NCI-H446 treated with DMSO at 0.1 percent for 48 hours (cell line): Measurements from ENCODE around the gene ZNF337.
"Not testable (repeated sequence)": the region's sequence is repeated elsewhere in the genome, so short reads cannot be mapped to it uniquely, and the experiment has no call there.

Experiments used
- DNase-seq: peaks from one replicate; lab custom pipeline; 2025; lab: John Stamatoyannopoulos, UW

ZNF337 gene

DNA sequence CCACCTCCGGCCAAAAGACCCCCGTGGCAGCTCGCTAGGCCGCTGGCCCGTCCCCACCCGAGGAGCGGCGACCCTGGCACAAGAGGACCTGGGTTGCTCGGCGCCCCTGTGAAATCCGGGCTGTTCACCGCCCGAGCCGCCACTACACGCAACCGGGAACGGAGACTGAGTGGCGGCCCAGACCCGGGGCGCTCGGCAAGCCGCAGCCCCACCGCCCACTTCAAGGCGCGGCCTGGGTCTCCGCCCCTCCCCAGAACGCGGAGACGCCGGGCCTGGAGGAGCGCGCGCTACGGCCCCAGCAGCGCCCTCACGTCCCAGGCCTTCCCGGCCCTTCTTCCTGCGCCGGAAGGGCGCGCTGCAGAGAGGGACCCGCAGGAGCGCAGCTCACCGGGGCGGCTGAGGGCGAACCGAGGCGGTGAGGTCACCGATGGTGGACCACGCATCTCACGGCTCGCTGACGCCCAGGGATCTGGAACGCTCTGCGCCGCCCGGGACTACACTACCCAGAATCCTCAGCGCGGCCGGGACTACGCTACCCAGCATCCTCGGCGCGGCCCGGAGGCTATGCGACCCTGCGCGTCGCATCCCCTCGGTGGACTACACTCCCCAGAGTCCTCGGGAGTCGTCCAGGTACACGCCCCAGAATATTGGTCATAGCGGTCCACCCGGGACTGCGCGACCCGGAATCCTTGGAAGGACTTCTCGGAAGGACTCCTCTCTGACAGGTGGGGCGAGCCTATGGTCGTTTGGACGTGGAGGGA is at the start of gene ZNF337:
ZNF337 (minus strand) TSS at position 483 of the 761 bp plus-strand sequence. CDS start 10,436 bp downstream, outside the sequence.
- DNase-seq, result peak; percentile 91

DNA sequence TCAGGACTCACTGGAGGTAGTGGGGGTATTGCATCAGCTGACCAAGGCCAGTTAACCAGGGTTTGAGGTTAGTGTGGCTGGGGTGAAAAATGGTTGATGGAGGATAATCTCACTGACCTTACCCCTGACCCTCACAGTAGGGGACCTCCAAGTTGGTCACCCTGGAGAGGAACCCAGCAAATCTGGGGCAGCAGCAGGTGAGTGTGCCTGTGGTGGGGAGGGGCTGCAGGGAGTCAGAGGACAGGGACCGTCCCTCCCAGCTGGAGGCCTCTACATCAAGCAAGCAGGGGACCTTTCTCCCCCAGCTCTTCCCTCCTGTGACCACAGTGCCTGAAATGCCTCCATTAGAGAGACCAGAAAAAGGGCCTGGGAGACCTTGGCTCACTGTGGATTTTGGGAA is 49.1 kb upstream of the ZNF337 start:
- no peak for DNase-seq

DNA sequence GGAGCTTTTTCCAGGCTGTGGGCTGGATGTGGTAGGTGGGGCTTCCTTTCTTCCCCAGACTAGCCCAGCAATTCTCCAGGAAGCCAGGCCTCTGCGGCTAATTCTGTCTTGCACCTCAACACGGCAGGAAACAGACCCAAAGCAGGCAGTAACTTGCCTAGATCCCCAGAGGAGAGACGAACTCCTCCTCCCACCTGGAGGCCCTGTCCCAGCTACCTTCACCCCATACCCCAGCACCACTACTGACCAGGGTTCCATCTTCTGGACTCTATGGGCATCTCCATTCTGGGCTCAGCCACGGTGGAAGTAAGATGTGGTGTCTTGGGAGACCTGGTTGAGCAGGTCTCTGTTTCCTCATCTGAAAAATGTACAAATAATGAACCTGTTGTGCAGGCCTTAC is 48.4 kb upstream of the ZNF337 start:
- no peak for DNase-seq

GRCh38 chr20:25744261-25744660 is 47.6 kb upstream of the ZNF337 start:
- DNase-seq, result no peak

DNA sequence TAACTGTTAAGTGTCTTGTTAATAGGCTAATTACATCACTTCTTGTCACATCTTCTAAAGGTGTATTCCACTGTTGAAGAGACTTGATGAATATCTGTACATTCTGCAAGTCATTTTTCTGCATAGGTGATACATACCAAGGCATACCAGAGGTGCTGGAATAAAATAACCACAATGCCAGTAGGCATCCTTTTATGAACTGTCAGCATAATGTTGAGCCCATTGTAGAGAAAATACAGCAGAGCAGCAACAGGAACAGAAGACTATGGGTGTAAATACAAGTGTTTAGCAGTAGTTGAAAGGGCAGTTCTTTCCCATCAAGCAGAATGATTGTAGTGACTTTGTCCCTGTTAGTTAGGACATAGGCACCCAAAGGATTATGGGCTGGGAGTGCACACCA is 44.4 kb upstream of the ZNF337 start:
- DNase-seq, result no peak

- no peak for DNase-seq
Observed at GRCh38 chr20:25739615-25740320, 43.1 kb upstream of the ZNF337 start.

- DNase-seq, result no peak
Observed at GRCh38 chr20:25738198-25738597, 41.5 kb upstream of the ZNF337 start.

DNA sequence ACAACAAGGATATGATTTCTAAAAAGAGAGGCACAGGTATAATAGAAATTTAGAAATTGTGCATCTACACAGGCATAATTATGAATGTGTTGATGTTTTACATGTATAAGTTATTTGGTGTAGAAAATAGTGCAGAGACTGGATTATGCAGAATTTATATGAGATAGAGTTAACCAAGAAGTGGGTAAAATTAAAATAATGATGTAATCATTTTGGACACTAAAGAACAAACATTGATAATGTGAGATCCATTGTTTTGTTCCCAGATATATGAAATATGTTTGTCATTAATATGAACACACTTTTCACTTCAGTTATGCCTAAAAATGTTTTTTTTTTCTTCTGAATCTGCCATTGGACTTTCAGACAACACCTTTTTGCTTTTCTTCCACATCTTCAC is 37.2 kb upstream of the ZNF337 start:
- no peak for DNase-seq

- DNase-seq, result no peak
Observed at GRCh38 chr20:25730862-25731261, 34.2 kb upstream of the ZNF337 start.

GRCh38 chr20:25726357-25726756 is 29.7 kb upstream of the ZNF337 start:
- DNase-seq, result no peak

DNA sequence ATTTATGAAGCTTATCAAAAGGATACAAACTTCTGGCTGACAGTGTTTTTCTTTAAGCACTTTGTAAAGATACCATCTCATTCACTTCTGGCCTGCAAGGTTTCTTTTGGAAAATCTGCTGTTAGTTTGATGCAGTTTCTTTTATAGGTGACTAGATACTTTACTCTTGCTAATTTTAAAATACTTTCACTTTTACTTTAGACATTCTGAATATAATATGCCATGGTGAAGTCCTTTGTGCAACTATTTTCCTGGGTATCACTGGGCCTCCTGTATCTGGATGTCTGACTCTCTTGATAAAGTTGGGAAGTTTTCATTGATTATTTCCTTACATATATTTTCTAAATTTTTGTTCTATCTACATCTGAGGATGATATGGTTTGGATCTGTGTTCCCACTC is 29.0 kb upstream of the ZNF337 start:
- DNase-seq, result no peak

DNA sequence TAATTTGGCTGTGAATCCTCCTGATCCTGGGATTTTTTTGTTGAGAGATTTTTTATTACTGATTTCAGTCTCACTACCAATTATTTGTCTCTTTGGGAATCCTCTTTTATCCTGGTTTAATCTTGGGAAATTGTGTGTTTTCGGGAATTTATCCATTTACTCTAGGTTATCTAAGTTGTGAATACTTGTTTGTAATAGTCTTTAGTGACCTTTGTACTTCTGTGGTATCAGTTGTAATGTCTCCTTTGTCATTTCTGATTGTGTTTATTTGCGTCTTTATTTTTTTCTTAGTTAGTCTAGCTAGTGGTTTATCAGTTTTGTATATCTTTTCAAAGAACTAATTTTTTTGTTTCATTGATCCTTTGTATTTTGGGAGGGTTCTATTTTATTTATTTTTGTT is 27.3 kb upstream of the ZNF337 start:
- no peak for DNase-seq

- no peak for DNase-seq
Observed at GRCh38 chr20:25720285-25720684, 23.6 kb upstream of the ZNF337 start.

DNA sequence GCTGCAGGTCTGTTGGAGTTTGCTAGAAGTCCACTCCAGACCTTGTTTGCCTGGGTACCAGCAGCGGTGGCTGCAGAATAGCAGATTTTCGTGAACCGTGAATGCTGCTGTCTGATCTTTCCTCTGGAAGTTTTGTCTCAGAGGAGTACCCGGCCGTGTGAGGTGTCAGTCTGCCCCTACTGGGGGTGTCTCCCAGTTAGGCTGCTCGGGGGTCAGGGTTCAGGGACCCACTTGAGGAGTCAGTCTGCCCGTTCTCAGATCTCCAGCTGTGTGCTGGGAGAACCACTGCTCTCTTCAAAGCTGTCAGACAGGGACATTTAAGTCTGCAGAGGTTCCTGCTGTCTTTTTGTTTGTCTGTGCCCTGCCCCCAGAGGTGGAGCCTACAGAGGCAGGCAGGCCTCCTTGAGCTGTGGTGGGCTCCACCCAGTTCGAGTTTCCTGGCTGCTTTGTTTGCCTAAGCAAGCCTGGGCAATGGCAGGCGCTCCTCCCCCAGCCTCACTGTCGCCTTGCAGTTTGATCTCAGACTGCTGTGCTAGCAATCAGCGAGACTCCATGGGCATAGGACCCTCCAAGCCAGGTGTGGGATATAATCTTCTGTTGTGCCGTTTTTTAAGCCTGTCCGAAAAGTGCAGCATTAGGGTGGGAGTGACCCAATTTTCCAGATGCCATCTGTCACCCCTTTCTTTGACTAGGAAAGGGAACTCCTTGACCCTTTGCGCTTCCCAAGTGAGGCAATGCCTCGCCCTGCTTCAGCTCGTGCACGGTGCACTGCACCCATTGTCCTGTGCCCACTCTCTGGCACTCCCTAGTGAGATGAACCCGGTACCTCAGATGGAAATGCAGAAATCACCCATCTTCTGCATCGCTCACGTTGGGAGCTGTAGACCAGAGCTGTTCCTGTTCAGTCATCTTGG is 22.5 kb upstream of the ZNF337 start:
- not testable (repeated sequence) for DNase-seq

GRCh38 chr20:25707695-25708094 is 11.0 kb upstream of the ZNF337 start:
- DNase-seq, result no peak

DNA sequence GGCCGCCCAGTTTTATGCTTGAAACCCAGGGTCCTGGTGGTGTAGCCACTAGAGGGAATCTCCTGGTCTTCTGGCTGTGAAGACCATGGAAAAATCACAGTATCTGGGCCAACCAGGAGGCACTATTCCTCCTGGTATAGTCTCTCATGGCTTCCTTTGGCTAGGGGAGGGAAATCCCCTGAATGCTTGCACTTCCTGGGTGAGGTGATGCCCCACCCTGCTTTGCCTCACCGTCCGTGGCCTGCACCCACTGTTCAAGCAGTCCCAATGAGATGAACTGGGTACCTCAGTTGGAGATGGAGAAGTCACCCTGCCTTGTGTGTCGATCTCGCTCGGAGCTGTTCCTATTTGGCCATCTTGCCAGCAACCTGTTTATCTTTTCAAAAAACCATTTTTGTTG is 10.1 kb upstream of the ZNF337 start:
- DNase-seq, result no peak

- DNase-seq, result no peak
Observed at GRCh38 chr20:25705830-25706351, 9.2 kb upstream of the ZNF337 start.

GRCh38 chr20:25704303-25704702 is 7.7 kb upstream of the ZNF337 start:
- not testable (repeated sequence) for DNase-seq

DNA sequence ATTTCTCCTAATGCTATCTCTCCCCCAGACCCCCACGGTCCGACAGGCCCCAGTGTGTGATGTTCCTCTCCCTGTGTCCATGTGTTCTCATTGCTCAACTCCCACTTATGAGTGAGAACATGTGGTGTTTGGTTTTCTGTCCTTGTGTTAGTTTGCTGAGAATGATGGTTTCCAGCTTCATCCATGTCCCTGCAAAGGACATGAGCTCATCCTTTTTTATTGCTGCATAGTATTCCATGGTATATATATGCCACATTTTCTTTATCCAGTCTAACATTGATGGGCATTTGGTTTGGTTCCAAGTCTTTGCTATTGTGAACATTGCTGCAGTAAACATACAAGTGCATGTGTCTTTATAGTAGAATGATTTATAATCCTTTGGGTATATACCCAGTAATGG is 4.2 kb upstream of the ZNF337 start:
- not testable (repeated sequence) for DNase-seq

- DNase-seq, result no peak
Observed at GRCh38 chr20:25699914-25700313, 3.3 kb upstream of the ZNF337 start.

DNA sequence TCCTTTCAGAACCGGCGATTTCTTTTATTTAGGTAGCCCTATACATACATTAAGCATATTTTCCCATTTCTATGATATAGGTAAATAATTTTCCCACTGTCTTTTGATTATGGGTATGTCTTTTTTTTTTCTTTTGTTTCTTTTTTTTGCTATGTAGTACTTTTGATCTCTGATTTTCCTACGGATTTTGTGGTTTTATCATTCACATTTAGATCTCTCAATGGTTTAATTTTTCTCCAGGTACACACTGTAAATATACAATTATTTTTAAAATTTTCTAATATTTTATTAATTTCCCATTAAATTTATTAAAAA is 436 bp upstream of the ZNF337 start:
- no peak for DNase-seq
